CD4-positive, alpha-beta T cell (primary cell): ENCODE results near the gene NR2C2AP. TPM values are rescaled to one million over a fixed set of nuclear protein-coding genes. Genes with fewer than 3 reads are reported as not detected.

Experiments
- ATAC-seq: fragments of 200-7000 bp; cut with Tn5 transposase; one replicate; pipeline ENCODE4 v1.10.0; 2022; ENCODE audit warnings: mild to moderate bottlenecking; ENCODE audit not compliant: poor library complexity
- CTCF ChIA-PET: fragments of 350-600 bp; sonication (Branson Sonifier 250); formaldehyde crosslinking; loops from one replicate; lab custom pipeline; 2021; ENCODE audit warnings: antibody characterized with exemption, inconsistent platforms; lab: Charles Lee
- POLR2A ChIA-PET: fragments of 350-600 bp; sonication (Branson Sonifier 250); formaldehyde crosslinking; loops from one replicate; lab custom pipeline; 2021; ENCODE audit warnings: antibody characterized with exemption, inconsistent platforms; lab: Charles Lee
- DNase-seq, 14 experiments: peaks; one replicate each; pipeline ENCODE4 v3.0.0-alpha.2; 2013 to 2020; ENCODE audit warnings: mixed read lengths in 2 of 14
- H3K27ac ChIP-seq, 2 donors: one replicate each; pipeline versions ENCODE4 v1.5.1 to v1.7.0; 2013; ENCODE audit warnings: low read length in 2 of 2, low read depth in 1 of 2, mild to moderate bottlenecking in 1 of 2
- H3K27me3 ChIP-seq, 2 experiments: 1 replicate in 1 of 2; 2 replicates in 1 of 2; pipeline versions ENCODE4 v1.6.1 to v1.7.0; 2013; ENCODE audit warnings: low read length in 2 of 2, control low read depth in 1 of 2, mild to moderate bottlenecking in 1 of 2, moderate library complexity in 1 of 2; ENCODE audit not compliant: insufficient read depth in 2 of 2, control insufficient read depth in 1 of 2
- H3K36me3 ChIP-seq: one replicate; pipeline ENCODE4 v1.6.1; 2013; ENCODE audit warnings: low read length, control low read depth; ENCODE audit not compliant: insufficient read depth
- H3K4me1 ChIP-seq: one replicate; pipeline ENCODE4 v1.6.1; 2013; ENCODE audit warnings: low read length, control low read depth; ENCODE audit not compliant: insufficient read depth
- H3K4me3 ChIP-seq: one replicate; pipeline ENCODE4 v1.5.1; 2013; ENCODE audit warnings: mild to moderate bottlenecking, low read length, moderate library complexity
- H3K9me3 ChIP-seq, 2 experiments: 1 replicate in 1 of 2; 2 replicates in 1 of 2; pipeline versions ENCODE4 v1.6.1 to v1.7.0; 2013; ENCODE audit warnings: low read length in 2 of 2, mild to moderate bottlenecking in 2 of 2, control low read depth in 1 of 2, moderate library complexity in 1 of 2; ENCODE audit not compliant: control insufficient read depth in 1 of 2, insufficient read depth in 1 of 2
- H3K27ac Mint-ChIP-seq: one replicate; pipeline ENCODE4 v1.8.0; 2020; ENCODE audit warnings: mixed read lengths
- H3K27me3 Mint-ChIP-seq: one replicate; pipeline ENCODE4 v1.8.0; 2021; ENCODE audit warnings: mixed read lengths
- H3K36me3 Mint-ChIP-seq: one replicate; pipeline ENCODE4 v1.8.0; 2021; ENCODE audit warnings: low read depth, mixed read lengths
- H3K4me1 Mint-ChIP-seq: one replicate; pipeline ENCODE4 v1.8.0; 2021; ENCODE audit warnings: low read depth, mixed read lengths
- H3K4me3 Mint-ChIP-seq: one replicate; pipeline ENCODE4 v1.8.0; 2020; ENCODE audit warnings: mild to moderate bottlenecking, mixed read lengths
- H3K9me3 Mint-ChIP-seq: one replicate; pipeline ENCODE4 v1.8.0; 2020; ENCODE audit warnings: mixed read lengths
- CTCF ChIP-seq: fragments of 200-600 bp; IDR thresholded peaks from one replicate; pipeline ENCODE4 v1.8.0; 2022; ENCODE audit warnings: antibody characterized with exemption, mild to moderate bottlenecking
- intact Hi-C, 2 experiments: fragments of 100-400 bp; cut with DNase I in 1 of 2; cut with micrococcal nuclease in 1 of 2; formaldehyde crosslinking; loops; one replicate each; pipeline versions ENCODE4 v1.15.1 to v1.9.0; 2023 to 2025; cut with DNase I, micrococcal nuclease
- total RNA-seq, 174 experiments: library from RNA in 2 of 174; stranded (reverse) in 2 of 174; gene quantifications; one replicate each; pipeline ENCODE4 v1.2.3 and lab custom pipeline; 2021 to 2026

NR2C2AP gene
- total RNA-seq, 2 experiments from 2014 or later: 10.5 to 11.5 TPM

GRCh38 chr19:19234220-19234816 is 31.1 kb upstream of the NR2C2AP start:
- Mint-ChIP-seq H3K27ac (no peak overlapping the region), H3K4me3 (no peak overlapping the region), H3K36me3 (no peaks in the 10 kb centered on the region), H3K9me3 (peaks cover 3% of the 10 kb centered on the region), H3K4me1 (no peaks in the 10 kb centered on the region), H3K27me3 (peaks cover 18% of the 10 kb centered on the region)
- Histone ChIP-seq H3K9me3 (peaks cover 20 to 24% of the 10 kb centered on the region in 2 experiments), H3K4me3 (no peak overlapping the region), H3K4me1 (no peaks in the 10 kb centered on the region), H3K27me3 (peaks cover 0 to under 1% of the 10 kb centered on the region in 2 experiments), H3K36me3 (no peaks in the 10 kb centered on the region), H3K27ac (no peak overlapping the region)
- ATAC-seq: no peak
- no peak for TF ChIP-seq CTCF
- DNase-seq: no peak
- ChIA-PET CTCF (interaction anchor here (1.1 kb wide), 1 partner anchor 10 kb away, joined by 3 read pairs; no protein-coding TSS in a partner anchor), POLR2A (no interaction called here)
- intact Hi-C loops: no loop called here

GRCh38 chr19:19232261-19232721 is 29.1 kb upstream of the NR2C2AP start:
- no peak overlapping the region for H3K4me3 ChIP-seq
- H3K4me3 Mint-ChIP-seq: no peak overlapping the region
- CTCF ChIA-PET: no interaction called here
- intact Hi-C loops: no loop called here
- no peaks in the 10 kb centered on the region for H3K36me3 Mint-ChIP-seq
- ATAC-seq: no peak
- no peak overlapping the region for H3K27ac ChIP-seq
- H3K27ac Mint-ChIP-seq: no peak overlapping the region
- no peaks in the 10 kb centered on the region for H3K36me3 ChIP-seq
- peaks cover 13% of the 10 kb centered on the region for H3K27me3 Mint-ChIP-seq
- POLR2A ChIA-PET: no interaction called here
- no peak for DNase-seq
- peaks cover 14 to 24% of the 10 kb centered on the region in 2 experiments for H3K9me3 ChIP-seq
- H3K9me3 Mint-ChIP-seq: peaks cover 3% of the 10 kb centered on the region
- no peaks in the 10 kb centered on the region for H3K4me1 Mint-ChIP-seq
- H3K27me3 ChIP-seq: peaks cover 0 to 2% of the 10 kb centered on the region in 2 experiments
- no peak for TF ChIP-seq CTCF
- no peaks in the 10 kb centered on the region for H3K4me1 ChIP-seq

- Histone ChIP-seq H3K27me3 (peaks cover 0 to 3% of the 10 kb centered on the region in 2 experiments), H3K27ac (no peak overlapping the region), H3K4me3 (no peak overlapping the region), H3K4me1 (no peaks in the 10 kb centered on the region), H3K36me3 (no peaks in the 10 kb centered on the region), H3K9me3 (peaks cover 18 to 20% of the 10 kb centered on the region in 2 experiments)
- Mint-ChIP-seq H3K4me3 (no peak overlapping the region), H3K27me3 (peaks cover 13% of the 10 kb centered on the region), H3K4me1 (no peaks in the 10 kb centered on the region), H3K27ac (no peak overlapping the region), H3K36me3 (no peaks in the 10 kb centered on the region), H3K9me3 (peaks cover under 1% of the 10 kb centered on the region)
- intact Hi-C loops: no loop called here
- ChIA-PET POLR2A (no interaction called here), CTCF (interaction anchor here (0.7 kb wide), 1 partner anchor 142 kb away, joined by 4 read pairs; no protein-coding TSS in a partner anchor)
- TF ChIP-seq CTCF: no peak
- DNase-seq (no peak), ATAC-seq (no peak)
These were observed 27.8 kb upstream of the NR2C2AP start for GRCh38 chr19:19230999-19231398.
